HepG2 (cell line): ENCODE data around the gene B4GALT1. TPM values are rescaled to one million over a fixed set of nuclear protein-coding genes. Genes with fewer than 3 reads are reported as not detected.

Experiments
- ATAC-seq: fragments of 200-7000 bp; cut with Tn5 transposase; 3 replicates; pipeline ENCODE4 v1.9.1; 2020; ENCODE audit warnings: mild to moderate bottlenecking, moderate library complexity
- BruUV-seq: library from RNA; stranded (reverse); fragments of 400-500 nt; replicated peaks from 2 replicates; lab custom pipeline; 2021; lab: Mats Ljungman, UMichigan
- CTCF ChIA-PET: fragments of 300-600 bp; formaldehyde crosslinking; extraction: SDS; loops from one replicate; lab custom pipeline; 2021; ENCODE audit warnings: low total read pairs, inconsistent platforms, low intra/inter-chr PET ratio; lab: Yijun Ruan, JAX
- POLR2A ChIA-PET: fragments of 350-600 bp; sonication (Branson Sonifier 250); formaldehyde crosslinking; loops from one replicate; lab custom pipeline; 2020; ENCODE audit warnings: antibody characterized with exemption, inconsistent platforms; lab: Yijun Ruan, JAX
- DNase-seq: peaks from one replicate; pipeline ENCODE4 v3.0.0-alpha.2; 2015; ENCODE audit warnings: low spot score
- FAIRE-seq: peaks from 3 replicates; lab custom pipeline; 2011; peaks lifted over from hg19 to GRCh38; lab: Jason Lieb, UNC
- H2AFZ ChIP-seq: one replicate; pipeline ENCODE4 v1.6.1; 2011; ENCODE audit warnings: low read length, inconsistent platforms
- H3K27ac ChIP-seq: fragments of 300-600 bp; 3 replicates; pipeline ENCODE4 v1.8.0; 2011; ENCODE audit warnings: mixed run types, mild to moderate bottlenecking, mixed read lengths, low read length, inconsistent platforms; ENCODE audit not compliant: insufficient read depth; ENCODE audit errors: extremely low read length
- H3K27me3 ChIP-seq, 2 experiments: fragments of 200-600 bp in 1 of 2; 2 replicates in 1 of 2; 3 replicates in 1 of 2; pipeline versions ENCODE4 v1.6.0 to v1.8.0; 2011; ENCODE audit warnings: low read length in 2 of 2, mild to moderate bottlenecking in 2 of 2, moderate library complexity in 2 of 2, inconsistent platforms in 1 of 2; ENCODE audit not compliant: insufficient read depth in 2 of 2, control insufficient read depth in 1 of 2
- H3K36me3 ChIP-seq, 2 experiments: fragments of 200-600 bp in 1 of 2; replicated peaks in 1 of 2; 2 replicates in 1 of 2; 3 replicates in 1 of 2; pipeline versions ENCODE4 v1.5.1 to v1.8.0; 2011; ENCODE audit warnings: low read length in 2 of 2, inconsistent platforms in 1 of 2; ENCODE audit not compliant: insufficient read depth in 2 of 2, control insufficient read depth in 1 of 2
- H3K4me1 ChIP-seq: 2 replicates; pipeline ENCODE4 v1.5.1; 2012; ENCODE audit warnings: low read length, inconsistent platforms; ENCODE audit not compliant: insufficient read depth
- H3K4me2 ChIP-seq: 2 replicates; pipeline ENCODE4 v1.6.0; 2011; ENCODE audit warnings: low read depth, low read length, inconsistent platforms
- H3K4me3 ChIP-seq, 3 experiments: fragments of 200-600 bp in 1 of 3; sonication (generic), shearing (Covaris generic) in 1 of 3; replicated peaks in 1 of 3; 2 replicates each; pipeline ENCODE4 v1.5.1; 2011 to 2016; ENCODE audit warnings: low read length in 3 of 3, inconsistent platforms in 2 of 3, low read depth in 2 of 3, mild to moderate bottlenecking in 2 of 3, control low read depth in 1 of 3, mixed read lengths in 1 of 3; ENCODE audit not compliant: insufficient read depth in 1 of 3
- H3K79me2 ChIP-seq: one replicate; pipeline ENCODE4 v1.6.1; 2011; ENCODE audit warnings: low read length, inconsistent platforms; ENCODE audit not compliant: insufficient read depth
- H3K9ac ChIP-seq: 2 replicates; pipeline ENCODE4 v1.6.0; 2011; ENCODE audit warnings: mild to moderate bottlenecking, low read depth, low read length, inconsistent platforms; ENCODE audit not compliant: insufficient read depth
- H3K9me3 ChIP-seq: 2 replicates; pipeline ENCODE4 v1.5.1; 2012; ENCODE audit warnings: mild to moderate bottlenecking, low read length
- H4K20me1 ChIP-seq: 2 replicates; pipeline ENCODE4 v1.6.0; 2011; ENCODE audit warnings: inconsistent platforms, mild to moderate bottlenecking, low read length, moderate library complexity; ENCODE audit not compliant: insufficient read depth
- CCAR2 ChIP-seq: fragments of 200-400 bp; formaldehyde crosslinking; optimal IDR thresholded peaks from 2 replicates; pipeline ENCODE3; 2018; ENCODE audit warnings: low read depth, mild to moderate bottlenecking, low read length, moderate library complexity
- EZH2 ChIP-seq: conservative IDR thresholded peaks from 2 replicates; pipeline ENCODE4 v1.6.1; 2012; ENCODE audit warnings: mild to moderate bottlenecking, low read depth, low read length, moderate library complexity
- IKZF5 ChIP-seq: IDR thresholded peaks from 2 replicates; pipeline ENCODE4 v1.6.1; 2018; ENCODE audit warnings: missing genetic modification reagents, mild to moderate bottlenecking, missing compliant biosample characterization
- MTA1 ChIP-seq: sonication (generic); formaldehyde crosslinking; IDR thresholded peaks from 2 replicates; pipeline ENCODE4 v1.4.0; 2020; ENCODE audit warnings: missing genetic modification reagents, mild to moderate bottlenecking, borderline replicate concordance
- RARG ChIP-seq: sonication (generic); formaldehyde crosslinking; IDR thresholded peaks from 2 replicates; pipeline ENCODE4 v1.4.0; 2020; ENCODE audit warnings: low read depth, mild to moderate bottlenecking, missing genetic modification reagents
- RFX1 ChIP-seq: fragments of 450-650 bp; IDR thresholded peaks from 2 replicates; pipeline ENCODE4 v1.6.1; 2017
- SOX5 ChIP-seq: IDR thresholded peaks from 2 replicates; pipeline ENCODE4 v1.6.1; 2016; ENCODE audit warnings: borderline replicate concordance
- ZNF124 ChIP-seq: sonication (generic); formaldehyde crosslinking; IDR thresholded peaks from 2 replicates; pipeline ENCODE4 v1.4.0; 2020; ENCODE audit warnings: missing genetic modification reagents
- ZNF383 ChIP-seq: sonication (generic); formaldehyde crosslinking; IDR thresholded peaks from 2 replicates; pipeline ENCODE4 v1.4.0; 2020; ENCODE audit warnings: missing genetic modification reagents, mild to moderate bottlenecking, borderline replicate concordance
- ZNF619 ChIP-seq: sonication (generic); formaldehyde crosslinking; IDR thresholded peaks from 2 replicates; pipeline ENCODE4 v1.4.0; 2020; ENCODE audit warnings: mild to moderate bottlenecking, missing genetic modification reagents
- ZSCAN21 ChIP-seq: sonication (generic); formaldehyde crosslinking; IDR thresholded peaks from 2 replicates; pipeline ENCODE4 v1.8.0; 2022; ENCODE audit warnings: mild to moderate bottlenecking, missing genetic modification reagents, moderate library complexity, borderline replicate concordance
- WGBS: methylation state at CpG from one replicate; pipeline ENCODE4 v1.1.6; 2017; ENCODE audit warnings: low lambda C conversion rate; 5-methylcytosine and 5-hydroxymethylcytosine counted together
- in situ Hi-C: cut with HindIII; loops from 2 replicates; pipeline ENCODE4 v1.10.0; 2017; ENCODE audit warnings: low pct_unique_long_range_greater_than_20kb; ENCODE audit not compliant: extremely low pct_ligation_motif_present
- intact Hi-C: fragments of 100-400 bp; cut with micrococcal nuclease; formaldehyde crosslinking; loops from one replicate; pipeline ENCODE4 v1.10.0; 2022; ENCODE audit not compliant: unreplicated experiment
- polyA plus RNA-seq, 8 experiments: library from polyadenylated mRNA; depleted of rRNA in 3 of 8; stranded (reverse) in 7 of 8; unstranded in 1 of 8; fragments of >200 nt; fragmentation: Illumina TruSeq in 4 of 8; extraction: Trizol in 4 of 8; gene quantifications; 2 replicates each; pipeline versions ENCODE4 v1.2.1 to v1.2.3, GENCODE V29; 2011 to 2016; ENCODE audit warnings: low read depth in 4 of 8, missing spikeins in 1 of 8, mixed read lengths in 1 of 8; ENCODE audit not compliant: insufficient read depth in 1 of 8
- total RNA-seq, 5 experiments: library from RNA; depleted of rRNA; stranded (reverse); fragments of >200 nt; fragmentation: Illumina TruSeq; extraction: Trizol; gene quantifications; 2 replicates each; pipeline ENCODE4 v1.2.3, GENCODE V29; 2016; ENCODE audit warnings: low read depth in 1 of 5
- TF ChIP-seq, protein P1 (sequence below): sonication (generic); formaldehyde crosslinking; IDR thresholded peaks from 2 replicates; pipeline ENCODE4 v1.8.0; 2022; ENCODE audit warnings: mild to moderate bottlenecking, missing genetic modification reagents

Gene B4GALT1
- total and polyA plus RNA-seq, 2 of the 13 experiments (the other 11 are each of a cell fraction or from before 2014, with no cell fraction given) = 15.7 to 33.5 TPM

- no peaks in the 10 kb centered on the region for H3K36me3 ChIP-seq
- H3K4me2 ChIP-seq = no peak overlapping the region
- no peaks in the 10 kb centered on the region for H3K9me3 ChIP-seq
- H2AFZ ChIP-seq = no peak overlapping the region
- intact Hi-C loops (no loop called here), in situ Hi-C loops (no loop called here)
- H4K20me1 ChIP-seq = no peaks in the 10 kb centered on the region
- H3K9ac ChIP-seq = no peak overlapping the region
- FAIRE-seq (no peak), DNase-seq (no peak), ATAC-seq (no peak)
- ChIA-PET CTCF (no interaction called here), POLR2A (no interaction called here)
- peaks cover 4 to 43% of the 10 kb centered on the region in 2 experiments; a peak in 3 of 5 replicates for H3K27me3 ChIP-seq
- 29% methylated on average over 3 of the region's 3 CpGs for WGBS
- H3K79me2 ChIP-seq = no peaks in the 10 kb centered on the region
- H3K4me1 ChIP-seq = no peaks in the 10 kb centered on the region
- BruUV-seq = no TSS peak
- TF ChIP-seq RFX1 = no peak
- TF ChIP-seq ZNF619 (CRISPR knock-in tag) = no peak
- no peak for TF ChIP-seq ZNF124 (CRISPR knock-in tag)
- H3K27ac ChIP-seq = no peak overlapping the region
- H3K4me3 ChIP-seq = no peak overlapping the region
Measured at GRCh38 chr9:33192493-33193255, 25.5 kb upstream of the B4GALT1 start.

- WGBS = 26% methylated on average over 2 of the region's 4 CpGs
- Histone ChIP-seq H3K9me3 (no peaks in the 10 kb centered on the region), H3K36me3 (no peaks in the 10 kb centered on the region), H3K4me2 (no peak overlapping the region), H3K4me3 (no peak overlapping the region), H2AFZ (no peak overlapping the region), H3K79me2 (no peaks in the 10 kb centered on the region), H3K9ac (no peak overlapping the region), H3K4me1 (peaks cover 15% of the 10 kb centered on the region; the same call in 1 of the 2 replicates), H3K27me3 (peaks cover 4 to 43% of the 10 kb centered on the region in 2 experiments; a peak in 3 of 5 replicates), H3K27ac (no peak overlapping the region), H4K20me1 (no peaks in the 10 kb centered on the region)
- no peak for DNase-seq
- in situ Hi-C loops (no loop called here), intact Hi-C loops (no loop called here)
- ChIA-PET POLR2A (no interaction called here), CTCF (no interaction called here)
- BruUV-seq = no TSS peak
- FAIRE-seq = no peak
- ATAC-seq = no peak
- TF ChIP-seq ZNF383 (CRISPR knock-in tag) (no peak), EZH2 (no peak), ZSCAN21 (CRISPR knock-in tag) (no peak), SOX5 (CRISPR knock-in tag) (no peak), CCAR2 (no peak), RARG (CRISPR knock-in tag) (no peak), MTA1 (CRISPR knock-in tag) (no peak), IKZF5 (CRISPR knock-in tag) (no peak)
- TF ChIP-seq, protein P1, sequence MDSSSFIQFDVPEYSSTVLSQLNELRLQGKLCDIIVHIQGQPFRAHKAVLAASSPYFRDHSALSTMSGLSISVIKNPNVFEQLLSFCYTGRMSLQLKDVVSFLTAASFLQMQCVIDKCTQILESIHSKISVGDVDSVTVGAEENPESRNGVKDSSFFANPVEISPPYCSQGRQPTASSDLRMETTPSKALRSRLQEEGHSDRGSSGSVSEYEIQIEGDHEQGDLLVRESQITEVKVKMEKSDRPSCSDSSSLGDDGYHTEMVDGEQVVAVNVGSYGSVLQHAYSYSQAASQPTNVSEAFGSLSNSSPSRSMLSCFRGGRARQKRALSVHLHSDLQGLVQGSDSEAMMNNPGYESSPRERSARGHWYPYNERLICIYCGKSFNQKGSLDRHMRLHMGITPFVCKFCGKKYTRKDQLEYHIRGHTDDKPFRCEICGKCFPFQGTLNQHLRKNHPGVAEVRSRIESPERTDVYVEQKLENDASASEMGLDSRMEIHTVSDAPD (CRISPR knock-in tag) = no peak
Measured at GRCh38 chr9:33190021-33190705, 23.0 kb upstream of the B4GALT1 start.
